Activated T-cell treated with anti-CD3 and anti-CD28 coated beads, Interleukin-2, amount 50 U/mL, for 72 hours (primary cell): Measurements from ENCODE around the gene DENND5B. TPM values are rescaled to one million over a fixed set of nuclear protein-coding genes. Genes with fewer than 3 reads are reported as not detected.

Experiments used
- ATAC-seq, 2 donors: fragments of 150-1000 bp; cut with Tn5 transposase; replicated peaks in 1 of 2; 2 replicates each; pipeline ENCODE4 v1.10.0; 2021; ENCODE audit warnings: moderate library complexity in 2 of 2, mild to moderate bottlenecking in 1 of 2
- DNase-seq, 2 donors: peaks; one replicate each; pipeline ENCODE4 v3.0.0; 2021 to 2022; ENCODE audit warnings: mixed read lengths in 1 of 2
- H3K27ac Mint-ChIP-seq: one replicate; pipeline ENCODE4 v1.8.0; 2022; ENCODE audit warnings: mild to moderate bottlenecking, moderate library complexity, mixed read lengths
- H3K27me3 Mint-ChIP-seq: one replicate; pipeline ENCODE4 v1.8.0; 2022; ENCODE audit warnings: low read depth, mixed read lengths
- H3K36me3 Mint-ChIP-seq, 2 donors: one replicate each; pipeline ENCODE4 v1.8.0; 2022; ENCODE audit warnings: mixed read lengths in 2 of 2, mild to moderate bottlenecking in 1 of 2; ENCODE audit not compliant: insufficient read depth in 2 of 2
- H3K4me1 Mint-ChIP-seq: one replicate; pipeline ENCODE4 v1.8.0; 2022; ENCODE audit warnings: low read depth, mixed read lengths
- H3K4me3 Mint-ChIP-seq, 2 donors: one replicate each; pipeline ENCODE4 v1.8.0; 2022; ENCODE audit warnings: mild to moderate bottlenecking in 2 of 2, mixed read lengths in 2 of 2, moderate library complexity in 2 of 2
- H3K9me3 Mint-ChIP-seq, 2 donors: one replicate each; pipeline ENCODE4 v1.8.0; 2022; ENCODE audit warnings: mixed read lengths in 2 of 2
- total RNA-seq, 2 donors: library from RNA; stranded (reverse); gene quantifications; one replicate each; pipeline ENCODE4 v1.2.3, GENCODE V29; 2022

The DENND5B gene
- total RNA-seq, 2 donors from 2014 or later = 0.76 to 0.77 TPM

GRCh38 chr12:31362759-31363415 lies 228.0 kb downstream of the DENND5B start:
- H3K4me1 Mint-ChIP-seq = peaks cover 19% of the 10 kb centered on the region
- ATAC-seq = peak; percentile 66 to 71
- no peak overlapping the region for H3K27ac Mint-ChIP-seq

DNA sequence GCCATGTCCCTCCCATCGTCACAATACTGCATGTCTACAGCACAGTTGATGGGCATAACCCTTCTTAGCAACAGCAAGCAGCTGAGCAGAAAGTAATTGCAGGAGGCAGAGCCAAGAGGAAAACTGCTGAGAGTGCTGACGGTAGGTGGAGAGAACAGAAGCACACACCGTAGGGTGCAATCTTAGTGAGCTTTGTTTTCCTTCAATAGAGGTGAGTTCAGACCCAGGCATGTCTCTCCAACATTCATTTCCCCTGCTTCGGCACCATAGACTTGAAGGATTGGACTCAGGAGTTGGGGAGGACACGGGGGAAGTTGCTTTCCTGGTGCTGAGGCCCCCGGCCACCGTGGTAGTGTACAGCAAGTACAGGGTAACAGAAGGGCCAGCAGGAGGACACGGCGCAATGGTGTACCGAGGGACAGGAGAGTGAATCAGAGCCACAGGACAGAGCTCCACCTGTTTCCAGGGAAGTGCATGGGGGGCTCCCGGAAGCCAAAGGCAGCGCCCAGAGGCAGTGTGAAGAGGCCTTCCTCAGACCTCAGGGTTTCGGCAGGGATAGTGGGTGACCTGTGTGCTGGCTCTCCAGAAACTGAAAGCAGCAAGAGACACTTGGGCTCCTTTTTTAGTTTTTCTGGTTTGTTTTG lies 228.7 kb downstream of the DENND5B start:
- Mint-ChIP-seq H3K36me3 (no peaks in the 10 kb centered on the region), H3K27me3 (no peaks in the 10 kb centered on the region), H3K27ac (no peak overlapping the region), H3K9me3 (no peaks in the 10 kb centered on the region), H3K4me1 (peaks cover 19% of the 10 kb centered on the region), H3K4me3 (peak overlapping the region; percentile 46 to 70)
- ATAC-seq = peak; percentile 7 to 54
- no peak for DNase-seq

More at GRCh38 chr12:31362759-31363415, 228.0 kb downstream of the DENND5B start:
- Mint-ChIP-seq H3K27me3 (no peaks in the 10 kb centered on the region), H3K36me3 (no peaks in the 10 kb centered on the region), H3K9me3 (no peaks in the 10 kb centered on the region), H3K4me3 (peak overlapping the region; percentile 46 to 70)
- peak; percentile 2 to 12 for DNase-seq

GRCh38 chr12:31361730-31362114 lies 229.2 kb downstream of the DENND5B start:
- Mint-ChIP-seq H3K9me3 (no peaks in the 10 kb centered on the region), H3K27me3 (no peaks in the 10 kb centered on the region), H3K4me1 (peaks cover 19% of the 10 kb centered on the region), H3K4me3 (no peak overlapping the region), H3K27ac (no peak overlapping the region), H3K36me3 (no peaks in the 10 kb centered on the region)
- ATAC-seq (no peak), DNase-seq (no peak)

DNA sequence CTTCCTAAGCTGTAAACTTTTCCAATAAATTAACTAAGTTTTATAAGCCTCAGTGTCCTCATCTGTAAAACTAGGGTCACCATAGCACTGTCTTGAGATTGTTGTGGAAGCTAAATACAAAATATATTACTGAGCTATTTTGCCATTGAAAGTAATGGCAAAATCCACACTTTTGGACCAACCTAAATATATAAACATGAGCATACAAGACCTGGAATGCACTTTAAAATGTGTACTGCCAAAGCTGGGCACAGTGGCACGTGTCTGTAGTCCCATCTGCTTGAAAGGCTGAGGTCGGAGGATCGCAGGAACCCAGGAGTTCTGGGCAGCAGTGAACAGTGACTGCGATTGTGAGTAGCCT lies 235.2 kb downstream of the DENND5B start:
- Mint-ChIP-seq H3K4me3 (no peak overlapping the region), H3K9me3 (no peaks in the 10 kb centered on the region), H3K27me3 (no peaks in the 10 kb centered on the region), H3K36me3 (no peaks in the 10 kb centered on the region), H3K27ac (no peak overlapping the region), H3K4me1 (no peaks in the 10 kb centered on the region)
- DNase-seq (no peak), ATAC-seq (no peak)

GRCh38 chr12:31353750-31354708 lies 236.9 kb downstream of the DENND5B start:
- Mint-ChIP-seq H3K36me3 (no peaks in the 10 kb centered on the region), H3K27me3 (peaks cover 5% of the 10 kb centered on the region), H3K27ac (no peak overlapping the region), H3K4me3 (no peak overlapping the region), H3K9me3 (no peaks in the 10 kb centered on the region), H3K4me1 (no peaks in the 10 kb centered on the region)
- ATAC-seq = no peak
- DNase-seq = no peak

- peaks cover 5% of the 10 kb centered on the region for H3K27me3 Mint-ChIP-seq
- H3K9me3 Mint-ChIP-seq = no peaks in the 10 kb centered on the region
- H3K4me3 Mint-ChIP-seq = no peak overlapping the region
- DNase-seq (no peak), ATAC-seq (no peak)
- H3K27ac Mint-ChIP-seq = no peak overlapping the region
- no peaks in the 10 kb centered on the region for H3K4me1 Mint-ChIP-seq
- no peaks in the 10 kb centered on the region for H3K36me3 Mint-ChIP-seq
Measured at GRCh38 chr12:31346267-31346666, 244.7 kb downstream of the DENND5B start.

DNA sequence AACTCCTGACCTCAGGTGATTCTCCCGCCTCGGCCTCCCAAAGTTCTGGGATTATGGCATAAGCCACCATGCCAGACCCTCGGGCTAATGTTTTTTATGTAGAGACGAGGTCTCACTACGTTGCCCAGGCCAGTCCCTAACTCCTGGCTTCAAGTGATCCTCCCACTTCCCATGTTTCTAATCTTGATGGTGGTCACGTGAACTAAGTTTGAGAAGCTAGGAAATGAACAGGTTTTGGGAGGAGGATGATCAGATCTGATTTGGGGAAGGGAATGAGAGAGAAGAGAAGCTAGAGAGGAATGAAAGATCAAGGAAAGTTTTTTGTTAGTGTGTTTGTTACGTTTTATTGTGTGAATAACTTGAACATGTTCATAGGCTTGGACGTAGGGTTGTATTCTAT lies 247.8 kb downstream of the DENND5B start:
- H3K27me3 Mint-ChIP-seq = no peaks in the 10 kb centered on the region
- DNase-seq (no peak), ATAC-seq (no peak)
- no peak overlapping the region for H3K4me3 Mint-ChIP-seq
- H3K4me1 Mint-ChIP-seq = no peaks in the 10 kb centered on the region
- no peak overlapping the region for H3K27ac Mint-ChIP-seq
- no peaks in the 10 kb centered on the region for H3K9me3 Mint-ChIP-seq
- H3K36me3 Mint-ChIP-seq = no peaks in the 10 kb centered on the region

DNA sequence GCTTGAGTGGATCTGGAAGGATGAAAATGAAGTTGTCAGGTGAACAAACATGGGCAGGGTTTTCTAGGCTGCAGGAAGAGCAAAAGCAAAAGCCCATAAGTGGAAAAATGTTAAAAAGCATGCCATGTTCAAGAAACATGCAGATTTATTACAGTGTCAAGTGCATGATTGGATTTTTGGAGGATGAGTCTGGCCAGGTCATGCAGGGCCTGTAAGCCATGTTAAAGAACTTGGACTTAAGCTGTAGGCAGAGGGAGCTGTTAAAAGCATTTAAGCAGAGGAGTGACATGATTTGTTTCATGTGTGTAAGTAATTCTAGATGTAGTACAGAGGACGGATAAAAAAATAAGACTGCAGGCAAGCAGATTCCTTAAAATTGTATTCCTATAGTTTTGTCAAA lies 248.7 kb downstream of the DENND5B start:
- Mint-ChIP-seq H3K4me3 (no peak overlapping the region), H3K27ac (no peak overlapping the region), H3K9me3 (no peaks in the 10 kb centered on the region), H3K36me3 (no peaks in the 10 kb centered on the region), H3K4me1 (no peaks in the 10 kb centered on the region), H3K27me3 (no peaks in the 10 kb centered on the region)
- DNase-seq (no peak), ATAC-seq (no peak)

DNA sequence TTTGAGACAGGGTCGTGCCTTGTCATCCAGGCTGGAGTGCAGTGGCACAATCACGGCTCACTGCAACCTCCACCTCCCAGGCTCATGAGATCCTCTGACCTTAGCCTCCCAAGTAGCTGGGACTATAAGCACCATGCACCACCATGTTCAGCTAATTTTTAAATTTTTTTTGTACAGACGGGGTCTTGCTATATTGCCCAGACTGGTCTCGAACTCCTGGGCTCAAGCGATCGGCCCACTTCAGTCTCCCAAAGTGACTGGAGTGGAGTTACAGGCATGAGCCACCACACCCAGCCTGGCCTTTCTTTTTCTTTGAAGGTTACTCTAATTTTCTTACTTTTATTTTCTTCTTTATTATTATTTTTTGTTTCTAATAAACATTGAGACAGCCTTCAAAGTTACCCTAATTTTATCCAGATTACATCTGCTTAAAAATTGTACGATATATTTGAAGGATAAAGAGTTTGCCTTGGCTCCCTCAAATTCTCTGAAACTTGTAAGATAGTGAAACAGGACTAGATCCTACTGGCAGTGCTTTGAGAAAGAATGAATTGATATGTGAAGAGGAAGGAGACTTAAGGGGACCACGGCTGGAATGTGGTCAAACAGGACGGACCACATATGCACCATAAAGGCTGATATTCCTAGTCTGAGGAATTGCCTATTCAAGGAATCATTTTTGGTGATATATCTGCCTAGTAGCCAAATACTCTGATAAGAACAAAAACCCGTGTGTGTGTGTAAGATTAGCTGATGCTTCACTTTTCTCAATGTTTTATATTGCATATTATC lies 250.9 kb downstream of the DENND5B start:
- no peak for DNase-seq
- H3K9me3 Mint-ChIP-seq = no peaks in the 10 kb centered on the region
- no peak overlapping the region for H3K4me3 Mint-ChIP-seq
- H3K27me3 Mint-ChIP-seq = no peaks in the 10 kb centered on the region
- H3K4me1 Mint-ChIP-seq = no peaks in the 10 kb centered on the region
- no peak overlapping the region for H3K27ac Mint-ChIP-seq
- ATAC-seq = no peak
- no peaks in the 10 kb centered on the region for H3K36me3 Mint-ChIP-seq

- Mint-ChIP-seq H3K4me1 (no peaks in the 10 kb centered on the region), H3K27ac (no peak overlapping the region), H3K36me3 (no peaks in the 10 kb centered on the region), H3K9me3 (no peaks in the 10 kb centered on the region), H3K4me3 (no peak overlapping the region), H3K27me3 (no peaks in the 10 kb centered on the region)
- ATAC-seq (no peak), DNase-seq (no peak)
Measured at GRCh38 chr12:31337952-31338351, 253.0 kb downstream of the DENND5B start.
